ENCODE results near the gene MITF.

Gene MITF

GRCh38 chr3:69729147-69729919, 9.9 kb upstream of the MITF start:
- no peak for DNase-seq

- no peak for DNase-seq
These were observed 8.2 kb upstream of the MITF start for GRCh38 chr3:69731080-69731479.

- DNase-seq, result no peak
These were observed 3.4 kb upstream of the MITF start for GRCh38 chr3:69735893-69736292.

- DNase-seq, result no peak
These were observed 1.9 kb upstream of the MITF start for GRCh38 chr3:69737392-69737791.

- no peak for DNase-seq
These were observed 949 bp upstream of the MITF start for GRCh38 chr3:69738315-69738714.

- no peak for DNase-seq
These were observed 433 bp upstream of the MITF start for GRCh38 chr3:69738859-69739203.

GRCh38 chr3:69740103-69741021, 1.1 kb downstream of the MITF start:
- no peak for DNase-seq

- DNase-seq, result no peak
These were observed 1.9 kb downstream of the MITF start for GRCh38 chr3:69741032-69741767.

GRCh38 chr3:69742391-69742790, 3.1 kb downstream of the MITF start:
- DNase-seq, result no peak

GRCh38 chr3:69743975-69744906, 5.0 kb downstream of the MITF start:
- no peak for DNase-seq

- DNase-seq, result no peak
These were observed 6.2 kb downstream of the MITF start for GRCh38 chr3:69745505-69745904.

GRCh38 chr3:69746119-69746518, 6.9 kb downstream of the MITF start:
- DNase-seq, result no peak

GRCh38 chr3:69747511-69748258, 8.4 kb downstream of the MITF start:
- DNase-seq, result no peak

- DNase-seq, result no peak
These were observed 9.2 kb downstream of the MITF start for GRCh38 chr3:69748503-69748902.

GRCh38 chr3:69749461-69749860, 10.2 kb downstream of the MITF start:
- DNase-seq, result no peak

- no peak for DNase-seq
These were observed 11.3 kb downstream of the MITF start for GRCh38 chr3:69750549-69750948.

- no peak for DNase-seq
These were observed 11.8 kb downstream of the MITF start for GRCh38 chr3:69751074-69751476.

- no peak for DNase-seq
These were observed 13.0 kb downstream of the MITF start for GRCh38 chr3:69752241-69752640.

GRCh38 chr3:69753179-69753775, 14.0 kb downstream of the MITF start:
- DNase-seq, result no peak

- DNase-seq, result no peak
These were observed 16.5 kb downstream of the MITF start for GRCh38 chr3:69755795-69756194.

All from NK-92 treated with Interleukin-12 subunit alpha and Interleukin-12 subunit beta, amount 100 ng/mL, for 24 hours (cell line).